Measurements from ENCODE around the gene CFDP1.

The CFDP1 gene

DNA sequence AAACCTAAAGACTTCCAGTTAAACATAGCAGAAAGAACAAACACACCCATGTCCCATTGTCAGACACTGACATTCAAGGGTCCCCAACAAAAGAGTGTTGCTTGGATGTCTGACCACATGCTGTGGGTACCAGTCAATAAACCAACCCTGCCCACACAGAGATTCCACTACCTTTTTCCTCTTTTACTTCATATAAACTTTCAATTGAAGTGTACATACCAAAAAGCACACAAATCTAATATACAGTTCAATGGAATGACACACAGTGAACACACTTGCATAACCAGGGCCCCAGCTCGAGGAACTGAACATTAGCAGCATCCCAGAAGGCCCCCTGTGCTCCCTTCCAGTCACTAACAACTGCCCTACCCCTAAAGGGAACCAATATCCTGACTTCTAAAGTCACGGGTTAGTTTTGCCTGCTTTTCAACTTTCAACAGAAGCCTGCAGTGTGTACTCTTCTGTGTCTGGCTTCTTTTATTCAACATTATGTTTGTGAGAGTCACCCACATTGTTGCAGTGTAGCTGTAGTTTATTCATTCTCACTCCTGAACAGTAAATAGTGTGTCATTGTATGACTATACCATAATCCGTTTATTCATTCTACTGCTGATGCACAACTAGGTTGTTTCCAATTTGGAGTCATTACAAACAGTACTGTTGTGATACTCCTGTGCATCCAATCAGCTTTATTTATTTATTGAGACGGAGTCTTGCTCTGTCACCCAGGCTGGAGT, 18.0 kb downstream of the CFDP1 start:
- FAIRE-seq (no peak), DNase-seq (ENCODE audit: low spot score) (no peak)

DNA sequence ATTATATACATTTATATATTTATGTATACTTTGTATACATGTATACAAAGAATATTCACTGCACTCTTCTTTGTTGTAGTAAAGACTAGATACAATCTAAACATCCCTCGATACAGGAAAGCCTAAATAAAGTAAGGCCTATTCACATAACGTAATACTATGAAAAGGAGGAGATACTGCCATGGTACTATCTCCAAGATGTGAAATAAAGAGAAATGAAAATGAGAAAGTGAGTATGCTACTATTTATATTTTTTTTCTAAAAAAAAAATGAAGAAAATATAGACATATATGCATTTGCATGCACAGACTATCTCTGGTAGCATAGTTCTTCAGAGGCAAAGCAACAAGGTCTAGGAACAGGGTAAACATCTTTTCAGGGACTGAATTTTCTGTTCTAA, 19.4 kb downstream of the CFDP1 start:
- FAIRE-seq, result no peak
- no peak for DNase-seq (ENCODE audit: low spot score)

DNA sequence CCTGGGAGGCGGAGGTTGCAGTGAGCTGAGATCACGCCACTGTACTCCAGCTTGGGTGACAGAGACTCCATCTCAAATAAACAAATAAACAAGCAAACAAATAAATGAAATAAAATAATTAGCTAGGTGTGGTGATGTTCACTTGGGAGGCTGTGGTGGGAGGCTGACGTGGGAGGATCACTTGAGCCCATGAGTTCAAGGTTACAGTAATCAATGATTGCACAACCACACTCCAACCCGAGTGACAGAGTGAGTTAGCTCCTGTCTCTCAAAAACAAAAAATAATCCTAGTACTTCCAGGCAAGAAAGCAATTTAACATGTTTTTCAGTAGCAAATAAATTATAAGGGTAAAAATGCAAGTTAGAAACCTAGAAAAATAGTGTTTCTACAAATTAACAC, 26.4 kb downstream of the CFDP1 start:
- DNase-seq (ENCODE audit: low spot score) (no peak), FAIRE-seq (no peak)

DNA sequence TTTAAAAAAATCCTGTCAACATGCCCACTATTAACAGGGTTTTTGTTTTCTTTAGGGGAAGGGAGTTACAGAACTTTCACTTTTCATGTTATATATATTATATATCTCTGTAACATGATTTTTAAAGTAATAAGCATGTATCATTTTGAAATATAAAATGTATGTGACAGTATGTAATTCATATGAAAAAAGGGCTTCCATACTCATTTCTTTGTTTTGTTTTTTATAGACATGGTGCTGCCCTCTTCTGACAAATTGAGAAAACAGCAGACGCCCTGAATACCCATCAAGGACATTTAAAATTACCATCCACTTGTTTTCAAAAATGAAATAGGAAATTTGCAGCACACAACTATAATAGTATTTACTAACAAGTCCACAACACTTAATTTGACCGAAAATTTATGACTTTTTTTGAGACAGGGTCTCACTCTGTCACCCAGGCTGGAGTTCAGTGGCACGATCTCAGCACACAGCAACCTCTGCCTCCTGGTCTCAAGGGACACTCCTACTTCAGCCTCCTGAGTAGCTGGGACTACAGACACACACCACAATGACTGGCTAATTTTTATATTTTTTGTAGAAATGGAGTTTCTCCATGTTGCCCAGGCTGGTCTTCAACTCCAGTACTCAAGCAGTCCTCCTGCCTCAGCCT, 30.4 kb downstream of the CFDP1 start:
- DNase-seq (ENCODE audit: low spot score), result peak; percentile 11
- no peak for FAIRE-seq

DNA sequence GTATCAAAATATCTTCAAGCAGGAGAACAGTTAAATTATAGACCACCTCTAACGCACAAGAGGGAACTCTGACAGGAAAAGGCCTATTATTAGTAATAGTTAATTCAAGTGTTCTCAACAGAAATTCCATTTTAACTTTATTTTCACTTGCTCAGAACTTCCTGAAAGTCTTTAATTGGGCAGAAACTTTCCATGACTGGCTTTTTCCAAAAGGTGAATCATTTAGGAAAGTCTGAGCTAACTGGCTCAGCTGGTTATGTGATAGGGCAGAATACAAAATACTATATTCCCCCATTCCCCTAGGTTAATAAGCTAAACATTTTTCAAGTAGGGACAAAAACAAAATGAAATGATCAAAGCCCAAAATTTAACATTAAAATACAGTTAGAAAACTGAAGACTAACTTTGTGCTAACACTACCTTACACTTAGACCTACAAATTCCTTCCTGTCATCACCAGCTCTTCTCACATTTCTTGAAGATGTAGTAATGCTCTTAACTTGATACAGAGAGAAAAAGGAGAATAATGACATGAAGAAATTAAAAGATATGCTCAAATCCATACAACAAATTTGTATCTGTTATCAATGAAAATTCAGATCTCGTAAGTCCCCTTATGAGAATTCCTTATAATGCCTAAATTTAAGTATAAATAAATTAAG, 31.0 kb downstream of the CFDP1 start:
- no peak for FAIRE-seq
- DNase-seq (ENCODE audit: low spot score), result no peak

DNA sequence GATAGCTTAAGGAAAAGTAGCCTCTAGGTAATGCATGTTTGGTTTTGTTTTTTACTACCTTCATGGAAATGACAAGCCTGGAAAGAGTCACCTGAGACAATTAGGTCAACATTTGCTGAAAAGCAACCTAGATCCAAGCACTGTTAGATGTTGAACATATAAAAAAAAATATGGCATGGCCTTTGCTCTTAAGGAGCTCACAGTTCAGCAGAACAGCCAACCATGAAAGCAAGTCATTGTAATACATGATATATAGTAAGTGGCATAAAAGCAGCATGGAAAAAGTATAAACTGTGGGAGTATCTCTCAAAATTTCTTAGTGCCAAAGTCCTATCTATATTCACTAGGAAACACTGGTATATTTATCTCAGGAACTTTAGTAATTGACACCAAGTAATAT, 31.6 kb downstream of the CFDP1 start:
- FAIRE-seq (no peak), DNase-seq (ENCODE audit: low spot score) (no peak)

DNA sequence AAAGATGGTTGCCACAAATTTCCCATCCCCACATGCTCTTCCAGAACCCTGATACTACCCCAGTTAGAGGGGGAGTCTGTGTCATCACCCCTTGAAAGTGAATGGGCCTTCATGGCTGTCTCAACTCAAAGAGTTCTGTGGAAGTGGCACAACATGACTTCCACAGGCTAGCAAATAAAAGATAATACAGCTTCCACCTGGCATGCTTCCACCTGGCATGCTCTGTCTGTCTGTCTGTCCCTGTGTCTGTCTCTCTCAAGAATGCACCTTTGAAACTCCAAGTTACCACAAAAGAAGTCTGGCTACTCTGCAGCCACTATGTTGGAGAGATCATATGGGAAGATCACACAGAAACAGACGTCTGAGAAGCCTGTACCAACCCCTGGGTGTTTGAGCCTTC, 35.0 kb downstream of the CFDP1 start:
- no peak for DNase-seq (ENCODE audit: low spot score)
- no peak for FAIRE-seq

DNA sequence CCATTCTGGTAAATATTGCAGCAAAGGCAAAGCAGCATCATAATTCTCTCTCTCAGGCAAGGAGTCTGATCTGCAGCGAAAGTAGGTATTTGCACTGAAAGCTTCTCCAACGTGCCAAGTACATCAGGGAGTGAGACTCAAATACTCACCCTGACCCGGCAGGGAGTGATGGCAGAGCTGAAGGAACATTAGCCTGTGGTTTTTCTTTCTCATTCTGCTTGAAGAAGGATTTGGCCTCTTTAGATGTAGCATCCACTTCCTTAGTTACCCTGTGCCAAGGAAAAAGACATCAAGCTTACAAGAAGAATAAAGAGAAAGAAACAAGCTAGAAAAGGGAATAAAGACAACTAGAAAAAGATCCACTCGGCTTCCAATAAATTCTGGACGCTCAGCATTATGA, 38.4 kb downstream of the CFDP1 start:
- FAIRE-seq (no peak), DNase-seq (ENCODE audit: low spot score) (no peak)

DNA sequence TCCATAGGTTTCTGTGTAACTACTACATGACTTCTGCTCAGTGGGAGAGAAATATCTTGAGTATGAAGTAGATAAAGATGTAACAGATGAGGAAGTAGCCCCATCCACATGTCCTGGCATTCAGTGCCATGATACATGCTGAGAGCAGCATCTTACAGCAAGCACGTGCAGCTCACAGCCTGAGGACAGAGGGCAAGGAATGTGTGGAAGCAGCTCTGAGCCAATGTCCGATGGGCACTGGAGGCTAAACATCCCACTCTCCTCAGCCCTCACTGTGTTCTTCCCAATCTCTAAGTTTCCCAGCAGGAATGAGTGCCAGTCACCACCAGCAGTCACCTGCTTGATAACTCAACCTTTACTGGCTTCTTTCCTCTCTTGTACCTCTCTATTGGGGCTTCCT, 40.4 kb downstream of the CFDP1 start:
- DNase-seq (ENCODE audit: low spot score), result no peak
- no peak for FAIRE-seq

DNA sequence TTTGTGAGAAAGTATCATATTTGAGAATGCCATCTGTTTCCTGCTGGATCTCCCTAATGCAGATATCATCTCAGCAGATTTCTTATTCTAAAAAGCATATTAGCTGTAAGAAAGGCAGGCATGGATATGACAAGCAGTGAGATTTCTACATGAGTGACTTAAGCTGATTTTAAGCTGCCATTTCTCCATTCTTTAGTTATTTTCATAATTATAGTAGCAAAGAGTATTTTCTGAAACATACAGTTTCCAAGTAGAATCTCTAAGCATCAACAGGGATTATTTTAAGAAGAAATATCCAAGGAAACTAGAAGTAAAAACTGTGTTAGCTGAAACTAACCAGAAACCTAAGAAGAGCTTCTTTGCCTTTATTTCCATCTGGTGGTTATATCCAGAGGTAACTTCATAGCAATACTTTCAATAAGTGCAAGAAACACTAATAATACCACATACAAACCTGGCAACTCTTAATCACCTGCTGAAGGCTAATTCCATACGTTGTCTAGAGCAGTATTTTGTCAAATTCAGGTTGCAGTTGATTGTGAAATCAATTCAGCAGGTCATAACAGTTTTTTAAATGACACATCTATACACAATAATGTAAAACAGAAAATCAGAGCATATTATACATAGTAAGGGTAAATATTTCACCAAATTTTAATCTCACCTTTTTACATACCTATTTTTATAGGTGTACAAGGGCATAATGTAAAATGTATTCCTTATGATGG, 42.2 kb downstream of the CFDP1 start:
- DNase-seq (ENCODE audit: low spot score), result no peak
- FAIRE-seq, result no peak

DNA sequence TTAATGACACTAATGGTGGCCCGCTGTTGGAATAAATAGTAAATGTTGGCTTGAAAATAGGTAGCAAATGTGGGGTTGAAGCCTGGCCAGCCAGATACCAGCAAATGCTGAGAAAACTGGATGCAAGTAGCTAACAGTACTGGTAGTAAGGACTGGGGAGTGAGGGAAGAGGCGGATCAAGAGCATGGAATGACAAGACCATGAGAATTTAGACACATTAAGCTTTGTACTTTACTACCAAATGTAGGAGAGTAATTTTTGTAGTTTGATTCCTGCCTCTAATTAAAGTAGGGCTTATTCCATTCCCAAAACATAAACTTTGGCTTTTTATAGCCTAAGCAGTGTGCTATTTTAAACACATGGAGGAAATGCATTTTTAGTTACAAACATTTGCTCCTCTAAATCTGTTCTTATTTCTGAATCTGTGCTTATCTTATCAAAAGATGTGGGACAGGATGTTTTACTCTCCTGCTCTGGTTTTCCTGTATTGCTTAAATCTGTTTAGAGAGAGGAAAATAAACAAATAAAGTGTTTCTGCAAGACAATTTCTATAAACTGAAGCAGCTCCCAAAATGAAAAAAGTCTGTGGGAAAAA, 44.1 kb downstream of the CFDP1 start:
- no peak for FAIRE-seq

DNA sequence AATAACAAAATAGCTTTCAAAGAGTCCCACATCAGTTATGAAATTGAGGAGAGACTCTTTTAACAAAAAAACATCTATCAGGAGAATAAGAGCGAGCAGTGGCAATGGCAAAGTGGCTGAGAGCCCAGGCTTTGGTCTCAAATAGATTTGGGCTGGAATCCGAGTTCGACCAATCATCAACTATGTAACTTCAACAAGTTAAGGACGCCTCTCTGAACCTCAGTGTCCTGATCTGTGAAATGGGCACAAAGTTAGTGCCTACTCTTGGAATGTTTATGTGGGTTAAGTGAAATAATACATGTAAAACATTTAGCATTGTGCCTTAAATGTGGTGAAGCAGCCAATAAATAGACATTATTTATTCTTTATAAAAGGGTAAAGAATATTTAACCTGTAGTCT, 45.4 kb downstream of the CFDP1 start:
- no peak for DNase-seq (ENCODE audit: low spot score)
- no peak for FAIRE-seq

More for the DNA sequence above, 44.1 kb downstream of the CFDP1 start:
- no peak for DNase-seq (ENCODE audit: low spot score)

DNA sequence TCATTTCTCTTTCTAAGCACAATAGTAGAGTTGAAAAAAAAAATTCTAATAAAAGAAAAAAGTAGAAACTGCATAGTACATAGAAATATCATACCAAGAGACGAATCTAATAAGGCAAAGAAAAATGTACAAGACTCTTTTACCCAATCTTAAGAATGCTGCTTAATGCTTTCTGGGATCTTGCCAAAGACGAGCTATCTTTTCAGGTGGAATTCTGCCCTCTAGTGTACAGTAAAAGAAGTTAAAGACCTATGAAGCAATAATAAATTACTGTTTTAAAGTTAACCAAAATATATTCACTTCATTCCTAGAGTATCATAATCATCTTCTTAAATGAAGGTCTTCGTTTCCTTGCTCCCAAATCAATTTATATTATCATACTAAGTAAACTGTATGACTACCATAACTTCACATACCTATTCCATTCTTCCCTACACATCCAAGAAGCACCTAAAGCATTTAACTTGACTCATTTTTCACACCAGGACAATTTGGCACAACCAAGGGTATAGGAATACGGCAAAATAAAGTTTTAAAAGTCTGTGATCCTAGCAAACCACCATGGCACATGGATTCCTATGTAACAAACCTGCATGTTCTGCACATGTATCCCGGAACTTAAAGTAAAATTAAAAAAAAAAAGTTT, 47.7 kb downstream of the CFDP1 start:
- FAIRE-seq (no peak), DNase-seq (ENCODE audit: low spot score) (peak; percentile 38)

DNA sequence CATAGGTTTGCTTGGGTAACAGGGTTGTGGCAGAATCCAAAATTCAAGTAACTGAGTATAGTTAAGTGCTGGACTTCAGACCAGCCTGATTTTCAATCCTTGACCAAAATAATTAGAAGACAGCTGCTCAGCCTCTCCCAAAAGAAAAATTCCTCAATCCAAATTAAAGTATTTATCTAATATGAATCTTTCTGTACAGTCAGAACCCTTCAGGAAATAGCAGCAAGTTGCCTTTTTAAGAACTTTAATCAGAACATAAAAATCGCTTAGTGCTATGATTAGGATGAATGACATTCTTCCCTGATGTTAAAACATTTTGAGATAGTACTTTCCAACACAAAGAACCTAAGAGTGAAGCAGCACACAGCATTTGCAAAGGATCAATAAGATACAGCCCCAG, 50.2 kb downstream of the CFDP1 start:
- FAIRE-seq, result no peak

DNA sequence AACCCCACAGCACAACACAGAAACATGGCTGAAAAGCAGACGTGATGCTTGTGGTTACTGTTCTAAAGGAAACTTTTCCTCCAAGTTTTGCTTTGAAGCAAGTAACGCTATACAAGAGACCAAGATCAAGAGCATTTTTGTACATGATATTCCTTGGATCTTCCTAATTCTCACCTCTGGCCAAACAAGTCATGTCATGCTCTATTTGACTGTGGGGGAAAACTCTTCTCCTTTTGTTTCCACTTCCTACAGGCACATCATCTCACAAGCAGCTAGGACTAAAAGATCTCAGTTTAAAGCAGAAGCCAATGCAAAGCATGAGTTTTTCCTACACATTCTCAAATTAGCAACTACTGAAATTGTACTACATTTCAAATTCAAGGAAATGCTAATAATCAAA, 50.7 kb downstream of the CFDP1 start:
- FAIRE-seq (no peak), DNase-seq (ENCODE audit: low spot score) (no peak)

More for the DNA sequence above, 50.2 kb downstream of the CFDP1 start:
- no peak for DNase-seq (ENCODE audit: low spot score)

DNA sequence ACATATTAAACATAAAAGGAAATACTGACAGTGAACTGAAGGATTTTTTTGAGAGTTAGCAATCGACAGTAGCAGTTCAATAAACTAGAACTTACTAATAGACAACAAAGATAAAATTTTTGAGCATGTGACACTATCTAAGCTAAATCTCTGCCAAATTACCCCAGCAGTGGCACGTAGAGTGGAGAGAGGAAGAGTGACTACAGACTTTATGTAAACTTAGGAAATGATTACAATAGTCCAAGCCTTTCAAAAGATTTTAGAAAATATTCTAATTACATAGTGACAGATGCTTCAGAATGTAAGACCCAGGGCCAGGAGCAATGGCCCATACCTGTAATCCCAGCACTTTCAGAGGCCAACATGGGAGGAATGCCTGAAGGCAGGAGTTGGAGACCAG, 52.4 kb downstream of the CFDP1 start:
- DNase-seq (ENCODE audit: low spot score), result no peak
- no peak for FAIRE-seq

DNA sequence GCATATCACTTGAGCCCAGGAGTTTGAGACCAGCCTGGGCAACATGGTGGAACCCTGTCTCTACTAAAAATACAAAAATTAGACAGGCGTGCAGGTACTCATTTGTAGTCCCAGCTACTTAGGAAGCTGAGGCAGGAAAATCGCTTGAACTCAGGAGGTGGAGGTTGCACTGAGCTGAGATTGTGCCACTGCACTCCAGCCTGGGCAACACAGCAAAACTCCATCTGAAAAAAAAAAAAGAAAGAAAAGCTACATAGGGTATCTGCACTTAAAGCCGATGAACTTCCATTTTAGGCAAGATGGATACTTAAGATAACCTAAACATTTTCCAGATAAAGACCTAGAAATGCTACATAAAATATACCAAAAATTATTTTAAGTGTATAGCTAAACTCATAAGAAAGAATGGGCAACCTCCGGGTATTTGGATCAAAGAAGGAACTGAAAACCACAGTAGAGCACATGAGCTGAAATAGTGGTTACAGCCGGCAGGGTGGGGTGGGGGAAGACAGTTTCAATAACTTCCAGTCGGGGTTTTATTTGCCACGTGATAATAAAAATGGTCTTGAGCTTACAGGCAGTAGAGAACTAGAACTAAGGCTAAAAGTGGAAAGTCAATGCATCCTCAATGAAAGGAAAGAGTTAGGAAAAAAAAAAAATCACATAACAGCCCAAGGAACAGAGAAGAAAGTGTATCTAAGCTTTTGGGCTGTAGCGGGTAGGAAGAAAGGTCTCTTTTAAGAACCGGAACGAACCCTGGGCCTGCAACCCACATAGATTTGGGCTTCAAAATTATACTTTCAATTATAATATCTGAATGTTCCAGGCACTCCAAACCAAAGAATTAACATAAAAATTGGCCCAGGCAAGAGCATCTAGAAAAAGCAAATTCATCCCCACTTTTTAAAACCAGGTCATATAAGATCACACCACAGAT, 53.1 kb downstream of the CFDP1 start:
- FAIRE-seq (no peak), DNase-seq (ENCODE audit: low spot score) (no peak)

DNA sequence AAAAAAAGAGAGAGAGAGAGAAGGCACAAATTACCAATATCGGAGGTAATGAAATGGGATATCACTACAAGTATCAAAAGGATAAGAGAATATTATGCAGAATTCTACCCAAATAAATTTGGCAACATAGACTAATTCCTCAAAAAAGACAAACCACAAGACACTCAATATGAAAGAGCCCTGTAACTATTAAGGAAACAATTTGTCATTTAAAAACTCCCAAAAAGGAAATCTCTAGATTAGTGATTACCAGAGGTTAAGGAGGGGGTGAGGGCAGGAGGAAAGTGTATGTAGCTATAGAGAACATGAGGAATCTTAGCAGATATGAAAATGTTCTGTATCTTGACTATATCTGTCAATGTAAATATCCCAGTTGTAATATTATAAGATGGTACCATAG, 54.0 kb downstream of the CFDP1 start:
- FAIRE-seq, result no peak
- DNase-seq (ENCODE audit: low spot score), result no peak

DNA sequence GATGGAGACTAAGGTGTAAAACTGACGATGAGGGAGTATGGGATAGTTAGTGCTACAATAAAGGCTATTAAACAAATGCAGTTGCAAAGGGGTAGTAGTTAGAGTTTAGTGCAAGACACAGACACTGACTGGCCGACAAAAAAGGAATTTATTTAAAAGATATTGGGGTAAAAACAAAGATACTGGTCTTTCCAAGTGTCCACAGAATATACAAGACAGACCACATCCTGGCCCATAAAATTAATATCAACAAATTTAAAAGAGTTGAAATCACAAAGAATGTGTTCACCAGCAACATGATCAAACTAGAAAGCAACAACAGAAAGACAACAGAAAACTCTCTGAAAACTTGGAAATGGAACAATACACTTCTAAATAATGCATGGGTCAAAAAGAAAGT, 54.7 kb downstream of the CFDP1 start:
- no peak for DNase-seq (ENCODE audit: low spot score)
- FAIRE-seq, result no peak

DNA sequence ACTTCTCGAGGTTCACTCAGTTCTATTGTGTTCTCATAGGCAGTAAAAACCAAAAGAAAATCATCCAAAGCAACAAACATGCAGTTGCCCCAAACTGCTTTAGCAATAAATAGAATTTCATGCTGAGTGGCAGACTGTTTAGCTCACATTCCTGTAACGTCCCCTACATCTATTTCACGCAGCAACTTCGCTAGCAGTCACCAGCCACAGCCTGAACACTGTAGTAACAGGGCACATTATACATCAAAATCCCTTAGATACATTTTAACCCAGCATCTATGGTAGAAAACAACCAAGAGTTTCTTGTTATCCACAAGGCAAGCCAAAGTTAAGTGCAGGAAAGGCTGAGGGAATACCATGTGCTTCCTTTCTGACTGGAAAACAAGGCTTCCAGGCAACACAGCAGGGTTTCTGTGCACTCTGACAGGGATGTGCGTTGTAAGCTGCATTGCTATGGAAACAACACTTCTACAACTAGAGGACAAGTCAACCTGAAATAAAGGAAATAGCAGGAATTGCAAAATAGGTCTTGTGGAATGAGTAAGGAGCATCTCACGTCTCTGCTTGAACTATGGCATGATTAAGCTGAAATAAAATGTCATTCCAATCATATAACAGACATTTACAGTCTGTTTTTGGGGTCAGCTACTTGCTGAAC, 55.4 kb downstream of the CFDP1 start:
- FAIRE-seq (no peak), DNase-seq (ENCODE audit: low spot score) (no peak)
